GM10266 (cell line): ENCODE results near the gene EIF4EBP3.

Experiments
- DNase-seq: peaks from one replicate; pipeline ENCODE4 v3.0.0; 2012; ENCODE audit errors: extremely low spot score
- CTCF ChIP-seq: IDR thresholded peaks from 2 replicates; pipeline ENCODE4 v1.5.1; 2012; ENCODE audit warnings: mild to moderate bottlenecking, low read depth; ENCODE audit not compliant: control insufficient read depth, insufficient read depth; ENCODE audit errors: missing control alignments

Gene EIF4EBP3

DNA sequence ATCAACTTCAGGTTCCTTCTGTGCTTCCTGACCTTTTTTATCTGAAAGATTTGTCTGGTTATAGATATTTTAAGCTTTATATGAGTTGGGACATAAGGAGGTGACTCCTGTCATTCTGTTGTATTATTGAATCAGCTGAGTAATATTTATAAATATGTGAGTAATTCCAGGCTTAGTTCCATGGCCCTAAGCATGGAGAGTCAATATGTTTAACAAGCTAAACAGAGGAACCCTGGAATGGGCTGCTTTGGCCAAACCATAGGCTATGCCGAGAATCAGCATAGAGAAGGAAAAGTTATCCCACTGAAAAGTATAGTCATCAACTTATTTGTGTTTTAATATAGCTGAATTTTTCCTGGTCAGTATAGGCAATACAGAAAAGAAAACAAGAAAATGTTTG, 7.2 kb upstream of the EIF4EBP3 start:
- no peak for DNase-seq
- TF ChIP-seq CTCF, result no peak

DNA sequence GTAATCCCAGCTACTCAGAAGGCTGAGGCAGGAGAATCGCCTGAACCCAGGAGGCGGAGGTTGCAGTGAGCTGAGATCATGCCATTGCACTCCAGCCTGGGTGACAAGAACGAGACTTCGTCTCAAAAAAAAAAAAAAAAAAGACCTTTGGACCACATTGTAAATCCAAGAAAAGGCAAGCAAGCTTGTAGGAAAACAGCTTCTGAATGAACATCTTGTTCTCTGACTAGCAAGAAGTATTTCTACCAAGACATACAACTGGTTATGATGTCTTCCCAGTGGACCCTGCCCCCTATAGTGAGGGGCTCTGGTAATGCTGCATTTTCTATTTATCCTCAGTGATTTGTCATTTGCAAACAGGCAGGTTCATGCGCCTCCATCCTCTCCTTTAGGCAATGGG, 4.5 kb upstream of the EIF4EBP3 start:
- TF ChIP-seq CTCF, result no peak
- DNase-seq, result no peak

DNA sequence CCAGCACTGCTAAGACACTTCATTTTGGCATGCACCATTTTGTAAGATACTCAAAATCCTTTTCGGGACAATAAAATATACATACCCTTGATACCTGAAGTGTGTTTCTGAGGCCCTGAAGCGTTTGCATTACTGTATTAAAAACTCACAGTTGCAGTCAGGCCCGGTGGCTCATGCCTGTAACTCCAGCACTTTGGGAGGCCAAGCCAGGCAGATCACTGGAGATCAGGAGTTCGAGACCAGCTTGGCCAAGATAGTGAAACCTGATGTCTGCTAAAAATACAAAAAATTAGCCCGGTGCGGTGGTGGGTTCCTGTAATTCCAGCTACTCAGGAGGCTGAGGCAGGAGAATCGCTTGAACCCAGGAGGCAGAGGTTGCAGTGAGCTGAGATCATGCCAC, 2.5 kb upstream of the EIF4EBP3 start:
- no peak for DNase-seq
- no peak for TF ChIP-seq CTCF

GRCh38 chr5:140545606-140546005, 1.9 kb upstream of the EIF4EBP3 start:
- no peak for DNase-seq
- no peak for TF ChIP-seq CTCF

DNA sequence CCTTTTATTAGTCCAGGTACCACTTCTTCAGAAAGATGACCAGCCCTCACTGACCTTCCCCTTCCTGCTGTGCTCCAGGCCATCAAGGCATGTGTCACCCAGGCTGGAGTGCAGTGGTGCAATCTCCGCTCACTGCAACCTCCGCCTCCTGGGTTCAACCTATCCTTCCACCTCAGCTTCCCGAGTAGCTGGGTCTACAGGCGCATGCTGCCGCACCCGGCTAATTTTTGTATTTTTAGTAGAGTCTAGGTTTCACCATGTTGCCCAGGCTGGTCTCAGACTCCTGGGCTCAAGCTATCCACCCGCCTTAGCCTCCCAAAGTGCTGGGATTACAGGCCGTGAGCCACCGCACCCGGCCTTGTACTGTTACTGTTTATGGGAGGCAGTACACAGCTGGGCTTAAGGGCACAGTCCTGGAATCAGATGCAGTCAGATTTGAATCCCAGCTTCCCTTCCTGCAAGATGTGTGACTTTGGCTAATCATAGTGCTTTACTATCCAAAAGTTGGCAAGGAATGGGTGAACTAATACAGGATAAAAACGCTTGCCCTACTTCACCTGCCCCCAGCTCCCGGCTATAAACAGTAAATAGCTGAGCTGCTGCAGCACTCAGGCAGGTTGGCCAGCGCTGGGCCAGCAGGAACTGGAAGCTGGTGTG, 483 bp upstream of the EIF4EBP3 start:
- no peak for TF ChIP-seq CTCF
- no peak for DNase-seq

GRCh38 chr5:140548300-140548688, 832 bp downstream of the EIF4EBP3 start:
- no peak for DNase-seq
- TF ChIP-seq CTCF, result no peak

DNA sequence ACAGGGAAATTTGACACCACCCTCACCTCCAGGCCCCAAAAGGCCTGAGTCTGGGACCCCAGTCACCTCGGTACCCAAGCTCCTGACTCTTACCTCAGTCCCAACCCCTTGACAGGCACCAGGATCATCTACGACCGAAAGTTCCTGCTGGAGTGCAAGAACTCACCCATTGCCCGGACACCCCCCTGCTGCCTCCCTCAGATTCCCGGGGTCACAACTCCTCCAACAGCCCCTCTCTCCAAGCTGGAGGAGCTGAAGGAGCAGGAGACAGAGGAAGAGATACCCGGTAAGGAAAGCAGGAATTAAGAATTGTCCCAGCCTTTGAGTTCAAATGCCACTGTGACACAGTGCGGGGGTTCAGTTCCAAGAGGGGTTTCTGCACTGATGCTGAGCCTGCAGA, 1.3 kb downstream of the EIF4EBP3 start:
- DNase-seq, result no peak
- TF ChIP-seq CTCF, result no peak
